Measurements from ENCODE around the gene KRT33B. TPM values are rescaled to one million over a fixed set of nuclear protein-coding genes. Genes with fewer than 3 reads are reported as not detected.
A peak's percentile ranks its signal among the peaks of the same experiment; 100 is the strongest.

Gene KRT33B
- total RNA-seq, 3 donors from 2014 or later: not detected

GRCh38 chr17:41325126-41325525, 44.5 kb downstream of the KRT33B start:
- no peaks in the 10 kb centered on the region for H3K36me3 ChIP-seq (ENCODE audit: low read depth)
- no peaks in the 10 kb centered on the region for H3K9me3 ChIP-seq
- ATAC-seq: no peak
- H3K4me3 ChIP-seq: no peak overlapping the region
- DNase-seq: no peak
- TF ChIP-seq, protein P1, sequence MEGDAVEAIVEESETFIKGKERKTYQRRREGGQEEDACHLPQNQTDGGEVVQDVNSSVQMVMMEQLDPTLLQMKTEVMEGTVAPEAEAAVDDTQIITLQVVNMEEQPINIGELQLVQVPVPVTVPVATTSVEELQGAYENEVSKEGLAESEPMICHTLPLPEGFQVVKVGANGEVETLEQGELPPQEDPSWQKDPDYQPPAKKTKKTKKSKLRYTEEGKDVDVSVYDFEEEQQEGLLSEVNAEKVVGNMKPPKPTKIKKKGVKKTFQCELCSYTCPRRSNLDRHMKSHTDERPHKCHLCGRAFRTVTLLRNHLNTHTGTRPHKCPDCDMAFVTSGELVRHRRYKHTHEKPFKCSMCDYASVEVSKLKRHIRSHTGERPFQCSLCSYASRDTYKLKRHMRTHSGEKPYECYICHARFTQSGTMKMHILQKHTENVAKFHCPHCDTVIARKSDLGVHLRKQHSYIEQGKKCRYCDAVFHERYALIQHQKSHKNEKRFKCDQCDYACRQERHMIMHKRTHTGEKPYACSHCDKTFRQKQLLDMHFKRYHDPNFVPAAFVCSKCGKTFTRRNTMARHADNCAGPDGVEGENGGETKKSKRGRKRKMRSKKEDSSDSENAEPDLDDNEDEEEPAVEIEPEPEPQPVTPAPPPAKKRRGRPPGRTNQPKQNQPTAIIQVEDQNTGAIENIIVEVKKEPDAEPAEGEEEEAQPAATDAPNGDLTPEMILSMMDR (IDR thresholded peaks at IDR 0.05): no peak
- no peaks in the 10 kb centered on the region for H3K4me1 ChIP-seq (ENCODE audit: low read depth)
- intact Hi-C loops (cut with DNase I, micrococcal nuclease): no loop called here

GRCh38 chr17:41324180-41325075, 45.2 kb downstream of the KRT33B start:
- Histone ChIP-seq H3K36me3 (ENCODE audit: low read depth) (no peaks in the 10 kb centered on the region), H3K9me3 (peaks cover 4% of the 10 kb centered on the region), H3K4me3 (no peak overlapping the region), H3K4me1 (ENCODE audit: low read depth) (no peaks in the 10 kb centered on the region)
- TF ChIP-seq, protein P1 (IDR thresholded peaks at IDR 0.05): no peak
- intact Hi-C loops (cut with DNase I, micrococcal nuclease): loop anchor here in 1 of 2 donors (5.0 kb wide), 1 partner anchor 417 kb away; no protein-coding TSS in a partner anchor
- ATAC-seq: peak; percentile 73
- peak in 2 of 3 donors; percentile 36 to 41 for DNase-seq

GRCh38 chr17:41322903-41323895, 46.4 kb downstream of the KRT33B start:
- DNase-seq (no peak), ATAC-seq (no peak)
- intact Hi-C loops (cut with DNase I, micrococcal nuclease): loop anchor here in 1 of 2 donors (5.0 kb wide), 1 partner anchor 416 kb away; no protein-coding TSS in a partner anchor
- TF ChIP-seq, protein P1 (IDR thresholded peaks at IDR 0.05): no peak
- Histone ChIP-seq H3K4me3 (no peak overlapping the region), H3K4me1 (ENCODE audit: low read depth) (no peaks in the 10 kb centered on the region), H3K36me3 (ENCODE audit: low read depth) (no peaks in the 10 kb centered on the region), H3K9me3 (peaks cover 5% of the 10 kb centered on the region)

DNA sequence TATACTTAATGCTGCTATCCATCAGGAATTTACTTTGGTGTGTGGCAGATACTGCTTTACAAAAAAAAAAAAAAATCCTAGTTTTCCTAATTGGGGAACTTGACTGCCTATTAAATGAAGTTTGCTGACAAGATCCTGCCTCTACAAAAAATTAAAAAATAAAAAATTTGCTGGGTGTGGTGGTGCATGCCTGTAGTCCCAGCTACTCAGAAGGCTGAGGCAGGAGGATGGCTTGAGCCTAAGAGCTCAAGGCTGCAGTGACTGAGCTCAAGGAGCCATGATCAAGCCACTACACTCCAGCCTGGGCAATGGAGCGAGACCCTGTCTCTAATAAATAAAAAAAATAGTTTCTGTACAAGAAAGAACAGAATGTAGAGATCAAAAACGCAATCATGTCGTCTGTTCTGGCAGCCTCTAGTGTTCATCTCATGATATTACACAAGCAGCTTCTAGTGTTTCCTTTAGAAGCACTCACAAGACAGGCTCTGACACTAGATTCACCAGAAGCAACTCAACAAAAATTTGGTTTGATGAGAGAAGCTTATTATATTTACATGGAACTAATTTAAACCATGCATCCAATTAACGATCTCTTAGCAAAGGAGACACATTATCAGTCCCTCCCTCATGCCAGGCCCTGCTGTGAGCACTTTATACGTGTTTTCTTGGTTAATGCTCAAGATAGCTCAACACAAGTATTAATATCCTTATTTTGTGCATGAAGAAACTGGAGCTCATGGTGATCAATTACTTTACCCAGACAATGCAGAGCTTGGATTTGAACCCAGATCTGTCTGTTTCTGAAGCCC, 47.3 kb downstream of the KRT33B start:
- DNase-seq: peak in 1 of 3 donors; percentile 18
- no peaks in the 10 kb centered on the region for H3K4me1 ChIP-seq (ENCODE audit: low read depth)
- no peak overlapping the region for H3K4me3 ChIP-seq
- no peaks in the 10 kb centered on the region for H3K36me3 ChIP-seq (ENCODE audit: low read depth)
- H3K9me3 ChIP-seq: peaks cover 5% of the 10 kb centered on the region
- intact Hi-C loops (cut with DNase I, micrococcal nuclease): loop anchor here in 1 of 2 donors (5.0 kb wide), 1 partner anchor 415 kb away; no protein-coding TSS in a partner anchor
- peak; percentile 70 for ATAC-seq
- TF ChIP-seq, protein P1 (IDR thresholded peaks at IDR 0.05): peak; percentile 63

- no peak for ATAC-seq
These were observed 51.4 kb downstream of the KRT33B start for GRCh38 chr17:41318231-41318630.

More at GRCh38 chr17:41318231-41318630, 51.4 kb downstream of the KRT33B start:
- TF ChIP-seq, protein P1 (IDR thresholded peaks at IDR 0.05): no peak
- H3K4me1 ChIP-seq (ENCODE audit: low read depth): no peaks in the 10 kb centered on the region
- H3K4me3 ChIP-seq: no peak overlapping the region
- intact Hi-C loops (cut with DNase I, micrococcal nuclease): no loop called here
- H3K9me3 ChIP-seq: peaks cover 5% of the 10 kb centered on the region
- no peaks in the 10 kb centered on the region for H3K36me3 ChIP-seq (ENCODE audit: low read depth)
- no peak for DNase-seq
